HCT116 (cell line): ENCODE results near the gene DAPK1. TPM values are rescaled to one million over a fixed set of nuclear protein-coding genes. Genes with fewer than 3 reads are reported as not detected.

Experiments used
- ATAC-seq: fragments of 200-7000 bp; cut with Tn5 transposase; 2 replicates; pipeline ENCODE4 v1.9.1; 2020; ENCODE audit warnings: mild to moderate bottlenecking, moderate library complexity
- BruUV-seq: library from RNA; stranded (reverse); fragments of 400-500 nt; replicated peaks from 2 replicates; lab custom pipeline; 2021; lab: Mats Ljungman, UMichigan
- CTCF ChIA-PET: fragments of 300-600 bp; sonication (Branson Sonifier 250); formaldehyde crosslinking; loops from one replicate; lab custom pipeline; 2021; ENCODE audit warnings: antibody characterized with exemption; lab: Charles Lee
- POLR2A ChIA-PET: fragments of 300-600, 350-600 bp; sonication (Branson Sonifier 250); formaldehyde crosslinking; loops from one replicate; lab custom pipeline; 2021; ENCODE audit warnings: antibody characterized with exemption; lab: Charles Lee
- RAD21 ChIA-PET, 2 experiments: fragments of 300-600 bp; sonication (Branson Sonifier 250); formaldehyde crosslinking; loops; one replicate each; lab custom pipeline; 2023; ENCODE audit warnings: low total read pairs in 2 of 2; ENCODE audit not compliant: uncharacterized antibody in 2 of 2, unreplicated experiment in 2 of 2, low non-redundant PET in 1 of 2; lab: Charles Lee
- DNase-seq: peaks from one replicate; pipeline ENCODE4 v3.0.0-alpha.2; 2010; ENCODE audit warnings: low read depth, low spot score
- H2AFZ ChIP-seq: fragments of 200-600 bp; shearing (Covaris generic), sonication (generic); 2 replicates; pipeline ENCODE4 v1.6.1; 2017; ENCODE audit warnings: low read depth, mixed run types, mixed read lengths, antibody characterized with exemption, low read length; ENCODE audit not compliant: poor library complexity, severe bottlenecking
- H3K27ac ChIP-seq: 2 replicates; pipeline ENCODE4 v1.5.1; 2012; ENCODE audit warnings: low read depth, low read length
- H3K27me3 ChIP-seq: fragments of 200-600 bp; sonication (generic); 2 replicates; pipeline ENCODE4 v1.6.1; 2016; ENCODE audit warnings: mixed run types, low read length, mixed read lengths; ENCODE audit not compliant: insufficient read depth
- H3K36me3 ChIP-seq, 2 experiments: fragments of 200-500 bp in 1 of 2; fragments of 200-600 bp in 1 of 2; sonication (Bioruptor generic) in 1 of 2; sonication (generic) in 1 of 2; 2 replicates each; pipeline versions ENCODE4 v1.5.1 to v1.6.1; 2014 to 2016; ENCODE audit warnings: low read length in 2 of 2, inconsistent platforms in 1 of 2, mixed read lengths in 1 of 2, mixed run types in 1 of 2; ENCODE audit not compliant: insufficient read depth in 2 of 2, control insufficient read depth in 1 of 2
- H3K4me1 ChIP-seq, 2 experiments: fragments of 200-600 bp in 1 of 2; sonication (generic) in 1 of 2; 2 replicates each; pipeline versions ENCODE4 v1.5.1 to v1.6.1; 2012 to 2017; ENCODE audit warnings: low read length in 2 of 2, inconsistent platforms in 1 of 2, mild to moderate bottlenecking in 1 of 2, mixed read lengths in 1 of 2, mixed run types in 1 of 2, moderate library complexity in 1 of 2; ENCODE audit not compliant: insufficient read depth in 2 of 2, control insufficient read depth in 1 of 2
- H3K4me2 ChIP-seq: fragments of 200-600 bp; sonication (generic); 2 replicates; pipeline ENCODE4 v1.6.1; 2017; ENCODE audit warnings: mixed run types, low read length, mixed read lengths
- H3K4me3 ChIP-seq, 2 experiments: fragments of 200-600 bp in 1 of 2; sonication (generic) in 1 of 2; replicated peaks in 1 of 2; 2 replicates each; pipeline ENCODE4 v1.5.1; 2011 to 2016; ENCODE audit warnings: low read length in 2 of 2, control low read depth in 1 of 2, low read depth in 1 of 2, mild to moderate bottlenecking in 1 of 2, mixed read lengths in 1 of 2, mixed run types in 1 of 2
- H3K79me2 ChIP-seq: fragments of 200-600 bp; sonication (generic); 2 replicates; pipeline ENCODE4 v1.6.1; 2017; ENCODE audit warnings: mild to moderate bottlenecking, mixed run types, low read length, moderate library complexity, mixed read lengths; ENCODE audit not compliant: insufficient read depth
- H3K9ac ChIP-seq: fragments of 200-600 bp; sonication (generic); 2 replicates; pipeline ENCODE4 v1.6.1; 2016; ENCODE audit warnings: low read length, mixed read lengths
- H3K9me2 ChIP-seq: fragments of 200-600 bp; sonication (generic), shearing (Covaris generic); 2 replicates; pipeline ENCODE4 v1.6.1; 2017; ENCODE audit warnings: mixed run types, mild to moderate bottlenecking, moderate library complexity; ENCODE audit not compliant: insufficient read depth
- H3K9me3 ChIP-seq, 2 experiments: fragments of 200-500 bp in 1 of 2; fragments of 200-600 bp in 1 of 2; sonication (Bioruptor generic) in 1 of 2; sonication (generic) in 1 of 2; 2 replicates each; pipeline ENCODE4 v1.6.1; 2014 to 2017; ENCODE audit warnings: low read length in 2 of 2, mixed read lengths in 2 of 2, inconsistent platforms in 1 of 2, low read depth in 1 of 2, mild to moderate bottlenecking in 1 of 2, mixed run types in 1 of 2, moderate library complexity in 1 of 2; ENCODE audit not compliant: control insufficient read depth in 1 of 2, insufficient read depth in 1 of 2
- H4K20me1 ChIP-seq: fragments of 200-600 bp; sonication (generic), shearing (Covaris generic); 2 replicates; pipeline ENCODE4 v1.6.1; 2017; ENCODE audit warnings: mixed run types, mild to moderate bottlenecking, moderate library complexity; ENCODE audit not compliant: insufficient read depth
- ATF3 ChIP-seq: IDR thresholded peaks from 2 replicates; pipeline ENCODE4 v1.6.1; 2012
- CBX3 ChIP-seq: IDR thresholded peaks from 2 replicates; pipeline ENCODE4 v1.6.1; 2012; ENCODE audit warnings: low read depth
- CEBPB ChIP-seq: IDR thresholded peaks from 2 replicates; pipeline ENCODE4 v1.6.1; 2012; ENCODE audit warnings: low read depth
- EGR1 ChIP-seq: IDR thresholded peaks from 2 replicates; pipeline ENCODE4 v1.6.1; 2012; ENCODE audit warnings: low read depth
- ELF1 ChIP-seq: IDR thresholded peaks from 2 replicates; pipeline ENCODE4 v1.6.1; 2012; ENCODE audit warnings: low read depth, borderline replicate concordance
- EZH2 ChIP-seq: fragments of 200-600 bp; sonication (generic); IDR thresholded peaks from 2 replicates; pipeline ENCODE4 v1.6.1; 2017; ENCODE audit warnings: antibody characterized with exemption, mixed run types
- EZH2phosphoT487 ChIP-seq: fragments of 200-600 bp; IDR thresholded peaks from 2 replicates; pipeline ENCODE4 v1.6.1; 2018; ENCODE audit warnings: antibody characterized with exemption, borderline replicate concordance
- FOSL1 ChIP-seq: IDR thresholded peaks from 2 replicates; pipeline ENCODE4 v1.6.1; 2012; ENCODE audit warnings: low read depth
- JUND ChIP-seq: IDR thresholded peaks from 2 replicates; pipeline ENCODE4 v1.6.1; 2012
- POLR2A ChIP-seq: IDR thresholded peaks from 2 replicates; pipeline ENCODE4 v1.7.0; 2011; ENCODE audit warnings: borderline replicate concordance; ENCODE audit not compliant: insufficient read depth, insufficient read length; ENCODE audit errors: extremely low read depth
- POLR2AphosphoS5 ChIP-seq: IDR thresholded peaks from 2 replicates; pipeline ENCODE4 v1.6.1; 2011; ENCODE audit warnings: mild to moderate bottlenecking, low read depth, low read length, moderate library complexity
- RAD21 ChIP-seq: IDR thresholded peaks from 2 replicates; pipeline ENCODE4 v1.6.1; 2012; ENCODE audit warnings: low read depth, mild to moderate bottlenecking
- SIN3A ChIP-seq: IDR thresholded peaks from 2 replicates; pipeline ENCODE4 v1.6.1; 2012; ENCODE audit warnings: low read depth
- SP1 ChIP-seq: IDR thresholded peaks from 2 replicates; pipeline ENCODE4 v1.6.1; 2012; ENCODE audit warnings: low read depth
- SRF ChIP-seq: IDR thresholded peaks from 2 replicates; pipeline ENCODE4 v1.6.1; 2012; ENCODE audit warnings: low read depth
- TCF7L2 ChIP-seq: IDR thresholded peaks from 2 replicates; pipeline ENCODE4 v1.7.0; 2011; ENCODE audit warnings: borderline replicate concordance, inconsistent platforms; ENCODE audit not compliant: insufficient read depth, insufficient read length; ENCODE audit errors: extremely low read depth
- YY1 ChIP-seq: IDR thresholded peaks from 2 replicates; pipeline ENCODE4 v1.6.1; 2011; ENCODE audit warnings: low read length, low read depth, moderate library complexity, mild to moderate bottlenecking; ENCODE audit not compliant: insufficient replicate concordance; ENCODE audit errors: extremely low read depth
- ZBTB33 ChIP-seq: IDR thresholded peaks from 2 replicates; pipeline ENCODE4 v1.6.1; 2011; ENCODE audit warnings: mild to moderate bottlenecking, low read length, moderate library complexity; ENCODE audit not compliant: insufficient replicate concordance; ENCODE audit errors: extremely low read depth
- ZFX ChIP-seq: fragments of 450-650 bp; IDR thresholded peaks from 2 replicates; pipeline ENCODE4 v1.6.1; 2017
- ZNF274 ChIP-seq: fragments of 200-500 bp; sonication (Bioruptor generic); IDR thresholded peaks from 2 replicates; pipeline ENCODE4 v1.6.1; 2014; ENCODE audit warnings: mild to moderate bottlenecking, low read depth, low read length, inconsistent platforms
- intact Hi-C: fragments of 100-400 bp; cut with micrococcal nuclease; formaldehyde crosslinking; loops from 2 replicates; pipeline ENCODE4 v1.10.0; 2022
- total RNA-seq: library from RNA; stranded (reverse); gene quantifications from one replicate; pipeline ENCODE4 v1.2.1, GENCODE V29; 2021; ENCODE audit not compliant: unreplicated experiment
- TF ChIP-seq, protein P1 (sequence below): IDR thresholded peaks from 2 replicates; pipeline ENCODE4 v1.6.1; 2012; ENCODE audit warnings: low read depth

The DAPK1 gene
- total RNA-seq, 1 experiment from 2014 or later: 5.6 TPM

GRCh38 chr9:87707805-87708506 is 210.3 kb downstream of the DAPK1 start (continued):
- TF ChIP-seq POLR2AphosphoS5 (no peak), FOSL1 (no peak), EZH2 (no peak), JUND (no peak), EZH2phosphoT487 (no peak)

DNA sequence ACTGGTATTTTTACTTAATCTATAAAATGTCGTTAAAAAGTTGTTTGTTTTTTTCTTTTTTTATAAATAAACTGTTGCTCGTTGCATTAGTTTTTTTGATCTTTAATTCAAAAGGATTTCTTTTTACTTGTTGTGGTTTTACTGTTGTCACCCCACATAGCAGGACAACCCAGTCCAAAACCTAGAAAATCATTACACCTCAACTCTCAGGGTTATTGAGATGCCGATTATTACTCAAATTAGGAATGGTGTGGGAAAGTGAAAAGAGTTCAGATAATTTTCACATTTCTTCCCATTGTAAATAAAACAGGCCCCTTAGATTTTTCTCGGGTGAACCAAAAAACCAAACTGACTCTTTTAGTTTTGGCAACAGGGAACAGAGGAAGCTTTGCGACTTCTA is 210.9 kb downstream of the DAPK1 start:
- DNase-seq: no peak
- ChIA-PET RAD21 (no interaction called here), CTCF (no interaction called here)
- no peak for ATAC-seq
- no peak overlapping the region for H3K27ac ChIP-seq
- no peaks in the 10 kb centered on the region for H3K9me3 ChIP-seq
- no peak overlapping the region for H3K4me2 ChIP-seq
- intact Hi-C loops: no loop called here
- no peaks in the 10 kb centered on the region for H3K27me3 ChIP-seq
- BruUV-seq: no TSS peak
- no peak overlapping the region for H2AFZ ChIP-seq
- H4K20me1 ChIP-seq: no peaks in the 10 kb centered on the region
- no peaks in the 10 kb centered on the region for H3K9me2 ChIP-seq
- peaks cover 2 to 28% of the 10 kb centered on the region in 2 experiments; a peak in 2 of 4 replicates for H3K4me1 ChIP-seq
- no peak overlapping the region for H3K4me3 ChIP-seq
- H3K36me3 ChIP-seq: no peaks in the 10 kb centered on the region
- H3K9ac ChIP-seq: no peak overlapping the region
- TF ChIP-seq POLR2A (no peak), EGR1 (no peak), SRF (no peak), TCF7L2 (no peak), ZBTB33 (no peak), RAD21 (no peak), ZFX (no peak), ZNF274 (no peak), ELF1 (no peak), CBX3 (no peak), YY1 (no peak), CEBPB (no peak), ATF3 (no peak), SP1 (no peak), SIN3A (no peak), JUND (no peak), POLR2AphosphoS5 (no peak)
- TF ChIP-seq, protein P1, sequence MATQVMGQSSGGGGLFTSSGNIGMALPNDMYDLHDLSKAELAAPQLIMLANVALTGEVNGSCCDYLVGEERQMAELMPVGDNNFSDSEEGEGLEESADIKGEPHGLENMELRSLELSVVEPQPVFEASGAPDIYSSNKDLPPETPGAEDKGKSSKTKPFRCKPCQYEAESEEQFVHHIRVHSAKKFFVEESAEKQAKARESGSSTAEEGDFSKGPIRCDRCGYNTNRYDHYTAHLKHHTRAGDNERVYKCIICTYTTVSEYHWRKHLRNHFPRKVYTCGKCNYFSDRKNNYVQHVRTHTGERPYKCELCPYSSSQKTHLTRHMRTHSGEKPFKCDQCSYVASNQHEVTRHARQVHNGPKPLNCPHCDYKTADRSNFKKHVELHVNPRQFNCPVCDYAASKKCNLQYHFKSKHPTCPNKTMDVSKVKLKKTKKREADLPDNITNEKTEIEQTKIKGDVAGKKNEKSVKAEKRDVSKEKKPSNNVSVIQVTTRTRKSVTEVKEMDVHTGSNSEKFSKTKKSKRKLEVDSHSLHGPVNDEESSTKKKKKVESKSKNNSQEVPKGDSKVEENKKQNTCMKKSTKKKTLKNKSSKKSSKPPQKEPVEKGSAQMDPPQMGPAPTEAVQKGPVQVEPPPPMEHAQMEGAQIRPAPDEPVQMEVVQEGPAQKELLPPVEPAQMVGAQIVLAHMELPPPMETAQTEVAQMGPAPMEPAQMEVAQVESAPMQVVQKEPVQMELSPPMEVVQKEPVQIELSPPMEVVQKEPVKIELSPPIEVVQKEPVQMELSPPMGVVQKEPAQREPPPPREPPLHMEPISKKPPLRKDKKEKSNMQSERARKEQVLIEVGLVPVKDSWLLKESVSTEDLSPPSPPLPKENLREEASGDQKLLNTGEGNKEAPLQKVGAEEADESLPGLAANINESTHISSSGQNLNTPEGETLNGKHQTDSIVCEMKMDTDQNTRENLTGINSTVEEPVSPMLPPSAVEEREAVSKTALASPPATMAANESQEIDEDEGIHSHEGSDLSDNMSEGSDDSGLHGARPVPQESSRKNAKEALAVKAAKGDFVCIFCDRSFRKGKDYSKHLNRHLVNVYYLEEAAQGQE: no peak
- TF ChIP-seq, all 23 proteins: peak for 0
- no peaks in the 10 kb centered on the region for H3K79me2 ChIP-seq
- POLR2A ChIA-PET: no interaction called here
